HepG2 (cell line): Measurements from ENCODE around the gene TWIST2.

Source experiments
- CEBPB ChIP-seq: IDR thresholded peaks from 2 replicates; pipeline ENCODE4 v1.6.1; 2011; ENCODE audit warnings: low read depth, low read length, improper control_type of control experiment, borderline replicate concordance
- U2AF1 ChIP-seq: fragments of 200-400 bp; formaldehyde crosslinking; optimal IDR thresholded peaks from 2 replicates; pipeline ENCODE3; 2017; ENCODE audit warnings: mild to moderate bottlenecking, low read depth, low read length

GRCh38 chr2:238847841-238848690 lies at the start of gene TWIST2:
- TF ChIP-seq CEBPB (no peak), U2AF1 (no peak)
